Limb (tissue), 2 donors: ENCODE data around the gene DENND2A.
"Not testable (repeated sequence)": the region's sequence is repeated elsewhere in the genome, so short reads cannot be mapped to it uniquely, and the experiment has no call there.

ENCODE experiments used
- DNase-seq, 2 donors: peaks; one replicate each; pipeline ENCODE4 v3.0.0-alpha.2; 2016; ENCODE audit errors: extremely low spot score in 2 of 2

The DENND2A gene

DNA sequence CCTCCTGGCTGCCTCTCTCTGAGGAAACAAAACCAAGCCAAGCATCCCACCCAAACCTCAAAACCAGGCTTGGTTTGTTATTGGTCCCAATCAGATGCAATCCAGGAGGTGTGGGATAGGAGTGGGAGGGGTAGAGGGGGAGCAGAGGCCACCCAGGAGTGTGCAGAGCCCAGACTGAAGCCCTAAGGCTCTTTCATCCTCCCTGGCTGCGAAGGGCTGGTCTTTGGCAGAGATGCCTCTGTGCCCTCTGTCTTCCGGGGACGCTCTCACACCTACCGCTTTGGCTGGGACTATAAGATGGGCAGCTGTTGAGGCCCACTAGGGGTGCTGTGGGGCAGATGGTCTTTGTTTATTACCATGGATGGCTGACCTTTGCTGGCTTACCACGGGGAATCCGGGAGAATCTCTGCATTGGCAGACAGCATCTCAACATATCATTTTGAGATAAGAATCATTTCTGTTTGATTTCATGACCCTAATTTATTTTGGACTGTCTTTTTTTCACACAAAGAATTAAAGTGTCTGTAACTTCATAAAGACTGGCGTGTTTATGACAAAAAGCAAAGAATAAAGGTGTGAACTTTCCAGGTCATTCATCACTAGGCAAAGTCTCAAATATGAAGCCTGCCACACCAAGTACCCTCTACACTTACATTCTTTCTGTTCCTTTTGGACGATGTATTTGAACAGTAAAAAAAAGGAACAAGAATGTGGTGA is 6.5 kb upstream of the DENND2A start:
- DNase-seq = peak in 1 of 2 donors; percentile 52

DNA sequence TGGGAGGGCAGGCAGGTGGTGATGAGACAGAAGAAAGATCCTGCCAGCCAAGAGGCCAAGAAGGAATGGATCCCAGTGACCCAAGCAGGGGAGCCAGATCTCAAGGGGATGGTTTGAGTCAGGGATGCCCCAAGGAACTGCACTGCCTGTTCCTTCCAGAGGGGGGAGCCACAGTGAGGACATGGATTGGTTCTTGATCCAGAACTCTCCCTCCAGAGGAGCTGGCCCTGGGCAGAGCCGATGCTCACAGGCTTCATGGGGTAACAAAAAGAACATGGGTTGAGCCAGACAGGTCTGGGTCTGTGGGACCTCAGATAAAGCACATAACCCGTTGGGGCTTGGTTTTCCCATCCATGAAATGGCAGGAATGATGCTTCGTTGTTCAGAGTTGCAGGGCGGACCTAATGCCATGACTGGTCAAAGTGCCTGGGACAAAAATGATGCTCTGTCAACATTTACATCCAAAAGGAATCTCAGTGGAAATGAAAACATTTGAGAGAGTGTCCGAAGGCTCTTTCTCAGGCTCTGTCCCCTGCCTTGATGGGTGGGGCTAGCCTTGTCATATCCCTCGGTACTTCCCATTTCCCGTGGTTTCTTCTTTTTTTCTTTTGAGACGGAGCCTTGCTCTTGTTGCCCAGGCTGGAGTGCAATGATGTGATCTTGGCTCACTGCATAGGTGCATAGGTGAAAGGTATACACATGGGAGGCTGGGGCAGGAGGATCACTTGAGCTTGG is 4.7 kb upstream of the DENND2A start:
- DNase-seq = no peak

DNA sequence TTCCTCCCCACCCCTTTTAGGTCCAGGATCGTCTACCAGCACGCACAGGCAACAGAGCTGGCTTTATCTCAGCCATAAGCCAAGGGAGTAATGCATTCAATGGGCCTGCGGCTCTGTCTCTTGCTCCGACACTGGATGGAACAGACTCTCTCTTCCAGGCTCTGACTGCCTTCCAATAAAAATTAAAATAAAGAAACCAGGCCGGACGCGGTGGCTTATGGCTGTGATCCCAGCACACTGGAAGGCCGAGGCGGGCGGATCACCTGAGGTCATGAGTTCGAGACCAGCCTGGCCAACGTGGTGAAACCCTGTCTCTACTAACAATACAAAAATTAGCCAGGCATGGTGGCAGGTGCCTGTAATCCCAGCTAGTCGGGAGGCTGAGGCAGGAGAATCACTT is 4.1 kb upstream of the DENND2A start:
- DNase-seq = not testable (repeated sequence)

- DNase-seq = no peak
These were observed 2.8 kb upstream of the DENND2A start for GRCh38 chr7:140643416-140643815.

- DNase-seq = no peak
These were observed 1.0 kb upstream of the DENND2A start for GRCh38 chr7:140641524-140642195.

- peak in 1 of 2 donors; percentile 82 for DNase-seq
These were observed 464 bp downstream of the DENND2A start for GRCh38 chr7:140640060-140640637.

- DNase-seq = peak; percentile 69 to 70
These were observed 1.1 kb downstream of the DENND2A start for GRCh38 chr7:140639366-140640053.

- peak in 1 of 2 donors; percentile 48 for DNase-seq
These were observed 2.3 kb downstream of the DENND2A start for GRCh38 chr7:140638173-140638791.

DNA sequence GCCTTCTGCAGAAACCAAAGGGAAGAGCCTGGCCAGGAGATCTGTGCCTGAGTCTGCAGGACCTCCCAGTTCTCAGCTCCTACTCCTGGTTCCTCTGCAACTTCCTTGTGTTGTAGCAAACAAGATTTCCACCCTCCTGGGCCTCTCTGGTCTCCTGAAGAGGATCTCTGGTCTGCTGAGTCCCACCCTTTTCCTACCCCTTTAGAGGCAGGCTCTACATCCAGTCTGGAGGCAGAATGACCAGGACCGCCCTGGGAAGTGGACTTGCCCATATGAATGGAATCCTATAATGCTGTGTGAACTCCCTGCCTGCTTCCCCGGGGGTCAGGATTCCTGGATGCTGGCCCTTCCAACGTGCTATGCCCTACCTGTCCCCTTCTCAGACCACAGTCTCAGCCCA is 3.2 kb downstream of the DENND2A start:
- no peak for DNase-seq

GRCh38 chr7:140635816-140636215 is 4.8 kb downstream of the DENND2A start:
- DNase-seq = no peak

DNA sequence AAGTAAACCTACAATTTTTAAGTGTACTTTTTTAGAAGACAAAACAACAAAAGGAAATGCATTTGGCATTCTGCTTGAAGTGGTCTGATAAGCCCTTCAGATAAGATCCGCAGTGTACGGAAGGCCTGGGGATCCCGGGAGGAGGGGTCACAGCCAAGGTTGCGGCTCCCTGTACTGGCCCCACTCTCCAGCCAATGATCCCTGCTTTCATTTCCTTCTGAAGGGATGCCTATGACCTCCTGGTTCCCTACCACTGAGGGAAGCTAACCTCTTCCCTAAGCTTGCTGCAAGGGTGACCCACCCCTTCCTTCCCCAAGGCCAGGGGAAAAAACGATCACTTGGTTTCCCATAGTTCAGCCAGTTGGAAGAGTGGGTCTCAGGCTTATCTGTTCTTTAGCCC is 5.3 kb downstream of the DENND2A start:
- DNase-seq = no peak

GRCh38 chr7:140631602-140632001 is 9.0 kb downstream of the DENND2A start:
- no peak for DNase-seq

DNA sequence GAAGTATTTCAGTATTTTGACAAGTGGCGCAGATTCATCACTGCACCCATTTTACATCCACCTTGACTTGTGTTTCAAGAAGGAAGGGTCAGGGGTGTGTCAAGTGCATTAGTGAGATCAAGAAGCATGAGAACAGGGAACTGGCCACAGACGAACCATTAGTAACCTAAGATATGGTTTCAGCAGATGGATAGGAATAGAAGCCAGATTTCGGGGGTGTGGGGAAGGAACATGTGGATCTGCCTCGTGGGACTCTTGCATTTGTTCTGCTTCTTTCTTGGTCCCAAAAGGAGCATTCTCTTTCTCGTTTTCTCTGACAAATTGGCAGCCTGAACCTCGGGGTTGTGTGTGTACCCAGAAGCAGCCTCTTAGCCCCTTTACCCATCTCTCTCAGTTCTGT is 9.6 kb downstream of the DENND2A start:
- DNase-seq = peak in 1 of 2 donors; percentile 39

DNA sequence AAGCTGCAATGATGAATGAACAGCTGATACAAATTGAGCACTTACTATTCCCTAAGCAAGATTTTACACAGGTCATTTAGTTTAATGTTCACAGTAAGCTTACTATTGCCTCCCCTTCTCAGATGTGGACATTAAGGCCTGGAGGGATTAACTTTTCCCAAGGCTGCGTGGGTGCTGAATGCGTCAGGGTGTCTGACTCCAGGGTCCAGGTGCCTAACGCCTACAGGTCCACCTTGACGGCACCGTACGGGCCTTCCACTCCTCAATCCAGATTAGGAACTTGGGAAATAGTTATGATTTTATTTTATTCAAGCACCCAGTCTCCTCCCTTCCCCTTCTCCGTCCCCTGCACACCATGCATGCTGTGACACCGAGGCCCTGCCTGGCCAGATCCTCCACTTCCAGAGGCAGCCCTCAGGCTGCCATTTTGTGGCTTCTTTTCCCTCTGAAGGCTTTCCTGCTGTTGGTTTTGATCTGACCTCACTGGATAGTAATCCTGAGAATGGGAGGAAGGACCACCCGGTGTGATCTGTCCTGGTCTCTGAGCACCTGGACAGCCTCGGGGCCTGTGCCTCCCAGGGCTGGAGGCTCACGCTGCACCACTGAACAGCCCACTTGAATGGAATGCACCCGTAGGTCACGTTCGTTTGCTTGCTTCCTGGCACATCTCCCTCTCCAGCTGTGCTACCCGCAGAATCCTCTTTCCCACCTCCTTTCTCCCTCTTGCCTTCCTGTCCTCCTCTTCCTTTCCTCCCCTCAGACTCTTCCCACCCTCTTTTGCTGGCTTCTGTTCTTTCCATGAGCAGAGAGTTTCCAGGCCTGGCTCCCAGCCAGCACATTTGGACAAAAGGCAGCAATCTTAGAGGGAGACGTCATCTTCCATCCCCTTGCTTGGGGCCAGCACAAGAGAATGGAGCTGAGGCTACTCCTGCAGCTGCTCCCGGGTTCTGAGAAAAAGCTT is 14.4 kb downstream of the DENND2A start:
- DNase-seq = peak; percentile 94 to 96

DNA sequence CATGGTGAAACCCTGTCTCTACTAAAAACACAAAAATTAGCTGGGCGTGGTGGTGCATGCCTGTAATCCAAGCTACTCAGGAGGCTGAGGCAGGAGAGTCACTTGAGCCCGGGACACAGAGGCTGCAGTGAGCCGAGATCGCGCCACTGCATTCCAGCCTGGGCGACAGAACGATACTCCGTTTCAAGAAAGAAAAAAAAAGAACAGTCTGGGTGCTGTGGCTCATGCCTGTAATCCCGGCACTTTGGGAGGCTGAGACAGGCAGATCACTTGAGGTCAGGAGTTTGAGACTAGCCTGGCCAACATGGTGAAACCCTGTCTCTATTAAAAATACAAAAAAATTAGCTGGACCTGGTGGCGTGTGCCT is 15.4 kb downstream of the DENND2A start:
- DNase-seq = not testable (repeated sequence)

- no peak for DNase-seq
These were observed 16.0 kb downstream of the DENND2A start for GRCh38 chr7:140624392-140625191.

DNA sequence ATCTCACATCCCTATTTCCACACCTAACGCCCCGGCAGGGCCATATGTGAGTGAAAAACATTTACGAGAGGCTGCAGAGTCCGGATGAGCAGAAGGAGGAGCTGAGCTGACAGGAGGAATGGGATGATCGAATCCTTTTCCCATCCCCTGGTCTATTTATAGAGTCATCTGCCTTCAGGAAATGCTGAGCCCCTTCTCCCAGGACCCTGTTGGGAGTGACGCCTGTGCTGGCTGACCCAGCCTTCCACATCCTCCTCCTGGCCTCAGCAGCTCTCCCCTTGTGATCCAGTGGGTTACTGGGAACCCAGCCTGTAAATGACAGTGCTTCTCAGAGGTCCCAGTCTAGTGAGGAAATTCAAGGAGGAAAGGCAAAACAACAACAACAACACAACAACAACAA is 16.6 kb downstream of the DENND2A start:
- DNase-seq = peak; percentile 53 to 71

GRCh38 chr7:140621401-140622021 is 19.1 kb downstream of the DENND2A start:
- no peak for DNase-seq
